HG03565 (cell line): ENCODE data around the gene MGMT.

ENCODE experiments used
- ATAC-seq: cut with Tn5 transposase; IDR thresholded peaks from one replicate; pipeline ENCODE4 v1.9.1; 2021; ENCODE audit warnings: mild to moderate bottlenecking, moderate library complexity; ENCODE audit not compliant: unreplicated experiment

Gene MGMT

DNA sequence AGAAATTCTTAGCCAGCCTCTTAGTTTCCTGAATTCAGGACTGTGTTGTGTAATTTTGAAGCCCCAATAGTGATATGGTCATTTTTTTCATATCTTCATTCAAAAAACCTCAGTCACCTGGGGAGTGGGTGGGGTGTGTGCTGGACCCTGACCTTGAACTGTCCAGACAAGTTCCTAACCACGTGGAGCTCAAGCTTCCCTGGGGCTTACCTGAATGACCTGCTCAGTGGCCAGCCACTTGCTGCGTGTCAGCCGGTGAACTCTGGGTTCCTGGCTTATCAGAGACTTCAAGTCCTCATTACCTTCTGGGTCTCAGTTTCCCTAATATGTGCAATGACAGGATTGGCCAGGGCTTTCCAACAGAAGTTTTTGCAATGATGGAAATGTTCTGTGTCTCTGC, 27.1 kb downstream of the MGMT start:
- no peak for ATAC-seq

GRCh38 chr10:129494740-129495139, 27.7 kb downstream of the MGMT start:
- no peak for ATAC-seq

GRCh38 chr10:129495256-129495655, 28.2 kb downstream of the MGMT start:
- ATAC-seq: no peak

GRCh38 chr10:129495698-129496097, 28.7 kb downstream of the MGMT start:
- ATAC-seq: no peak

GRCh38 chr10:129497013-129497412, 30.0 kb downstream of the MGMT start:
- no peak for ATAC-seq

- ATAC-seq: no peak
These were observed 31.6 kb downstream of the MGMT start for GRCh38 chr10:129498680-129499079.

DNA sequence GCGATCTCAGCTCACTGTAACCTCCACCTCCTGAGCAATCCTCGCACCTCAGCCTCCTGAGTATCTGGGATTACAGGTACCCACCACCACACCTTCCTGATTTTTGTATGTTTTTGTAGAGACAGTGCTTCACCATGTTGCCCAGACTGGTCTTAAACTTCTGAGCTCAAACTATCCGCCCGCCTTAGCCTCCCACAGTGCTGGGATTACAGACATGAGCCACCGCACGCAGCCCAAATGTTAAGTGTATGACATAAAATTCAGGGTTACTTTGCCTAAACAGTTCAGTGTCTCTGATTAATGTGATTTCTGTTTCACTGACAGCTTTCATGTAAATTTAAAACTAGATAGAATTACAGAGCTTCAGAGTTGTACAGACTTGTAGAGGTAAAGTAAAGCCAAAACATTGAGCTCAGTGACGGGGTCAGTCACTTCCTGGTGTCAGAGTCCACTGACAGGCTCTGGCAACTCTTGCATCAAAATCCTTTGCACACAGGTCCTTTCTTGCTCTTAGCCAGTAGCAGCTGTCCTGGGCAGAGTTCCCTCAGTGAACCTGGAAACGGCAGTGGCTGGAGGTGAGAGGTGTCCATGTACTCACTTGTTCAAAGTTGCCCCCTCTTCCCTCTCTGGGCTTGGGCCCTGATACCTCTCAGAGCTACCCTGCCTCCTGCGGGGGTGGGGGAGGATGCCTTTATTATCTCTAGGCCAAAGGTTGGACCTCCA, 33.7 kb downstream of the MGMT start:
- ATAC-seq: no peak

- ATAC-seq: peak; percentile 97
These were observed 34.8 kb downstream of the MGMT start for GRCh38 chr10:129501652-129502436.

GRCh38 chr10:129502448-129502847, 35.4 kb downstream of the MGMT start:
- no peak for ATAC-seq

DNA sequence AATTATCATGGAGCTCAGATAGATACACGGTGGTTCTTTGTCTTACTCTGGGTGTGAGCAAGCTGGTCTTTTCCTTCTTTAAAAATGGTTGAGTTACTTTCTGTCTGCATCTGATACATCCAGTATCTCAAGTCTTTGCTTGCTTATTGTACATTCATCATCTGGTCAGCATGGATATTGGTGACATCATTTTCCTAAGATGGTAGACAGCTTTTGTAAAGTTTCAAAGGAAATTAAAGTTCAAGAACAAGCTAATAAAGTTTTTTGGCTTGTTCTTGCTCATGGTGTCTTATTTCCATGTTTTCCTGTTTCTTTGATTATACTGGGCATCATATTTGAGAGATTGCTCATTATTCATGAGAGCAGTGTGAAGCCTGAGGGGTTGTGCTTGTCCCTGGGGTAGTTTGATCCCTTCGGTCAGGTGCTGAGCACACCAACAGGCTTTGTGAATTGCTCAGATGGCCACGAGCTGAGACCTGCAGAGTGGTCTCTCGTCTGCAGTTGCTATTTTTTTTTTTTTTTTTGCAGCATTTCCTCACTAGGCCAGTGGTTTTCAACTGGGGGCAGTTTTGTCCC, 38.5 kb downstream of the MGMT start:
- no peak for ATAC-seq

GRCh38 chr10:129506101-129506797, 39.2 kb downstream of the MGMT start:
- no peak for ATAC-seq

- no peak for ATAC-seq
These were observed 40.3 kb downstream of the MGMT start for GRCh38 chr10:129507216-129507889.

GRCh38 chr10:129509155-129509554, 42.1 kb downstream of the MGMT start:
- ATAC-seq: no peak

DNA sequence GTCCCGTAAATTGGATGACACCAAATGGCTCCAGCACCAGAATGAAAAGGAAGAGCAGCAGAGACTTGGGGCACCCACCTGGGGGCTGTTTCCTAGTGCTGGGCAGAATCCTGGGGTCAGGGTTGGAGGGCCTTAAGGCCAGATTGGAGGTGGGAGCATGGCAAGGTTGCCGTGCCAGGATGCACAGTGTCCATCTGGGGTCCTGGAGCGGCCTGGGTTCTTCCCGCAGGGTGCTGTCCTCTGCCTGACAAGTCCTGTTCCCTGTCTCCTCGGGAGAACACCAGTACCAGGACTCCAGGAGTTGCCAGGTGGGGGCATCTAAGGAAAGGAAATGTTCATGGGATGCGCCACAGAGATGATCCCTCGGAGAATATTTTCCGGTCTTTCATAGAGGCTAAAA, 42.8 kb downstream of the MGMT start:
- no peak for ATAC-seq

GRCh38 chr10:129511086-129511485, 44.0 kb downstream of the MGMT start:
- ATAC-seq: no peak

DNA sequence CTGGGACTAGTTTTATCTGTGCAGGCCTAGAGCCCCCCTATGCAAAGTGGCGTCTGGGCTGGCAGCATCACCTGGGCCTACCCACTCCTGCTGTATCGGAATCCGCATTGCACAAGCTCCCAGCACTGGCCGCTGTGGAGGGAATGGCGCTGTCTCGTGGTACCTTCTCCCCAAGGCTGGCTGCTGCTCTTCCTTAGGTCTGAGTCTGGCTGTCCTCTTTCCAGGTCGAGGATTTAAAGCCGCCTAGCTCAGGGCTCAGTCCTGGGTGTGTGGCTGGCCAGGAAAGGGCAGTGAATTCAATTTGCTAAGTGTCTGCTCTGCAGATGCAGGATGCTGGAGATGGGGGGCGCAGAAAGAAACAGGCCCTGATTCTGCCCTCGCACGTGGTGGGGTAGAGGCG, 44.7 kb downstream of the MGMT start:
- ATAC-seq: no peak

DNA sequence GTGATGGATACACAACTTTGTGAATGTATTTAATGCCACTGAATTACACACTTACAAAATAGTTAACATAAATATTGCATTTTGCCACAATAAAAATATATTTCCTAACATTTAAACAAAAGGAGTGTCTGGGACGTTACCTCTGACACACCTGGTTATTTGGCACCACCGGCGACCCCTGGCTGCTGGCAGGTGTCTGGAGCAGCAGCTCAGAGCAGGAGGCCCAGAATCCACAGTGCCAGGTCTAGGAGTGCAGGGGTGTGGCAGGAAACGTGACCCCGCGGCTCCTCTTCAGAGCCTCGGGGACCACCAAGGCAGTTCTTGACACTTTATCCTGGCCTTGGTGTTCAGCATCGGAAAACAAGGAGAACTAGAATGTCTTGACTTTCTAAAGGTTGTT, 46.3 kb downstream of the MGMT start:
- ATAC-seq: no peak

- ATAC-seq: no peak
These were observed 47.8 kb downstream of the MGMT start for GRCh38 chr10:129514568-129515451.

DNA sequence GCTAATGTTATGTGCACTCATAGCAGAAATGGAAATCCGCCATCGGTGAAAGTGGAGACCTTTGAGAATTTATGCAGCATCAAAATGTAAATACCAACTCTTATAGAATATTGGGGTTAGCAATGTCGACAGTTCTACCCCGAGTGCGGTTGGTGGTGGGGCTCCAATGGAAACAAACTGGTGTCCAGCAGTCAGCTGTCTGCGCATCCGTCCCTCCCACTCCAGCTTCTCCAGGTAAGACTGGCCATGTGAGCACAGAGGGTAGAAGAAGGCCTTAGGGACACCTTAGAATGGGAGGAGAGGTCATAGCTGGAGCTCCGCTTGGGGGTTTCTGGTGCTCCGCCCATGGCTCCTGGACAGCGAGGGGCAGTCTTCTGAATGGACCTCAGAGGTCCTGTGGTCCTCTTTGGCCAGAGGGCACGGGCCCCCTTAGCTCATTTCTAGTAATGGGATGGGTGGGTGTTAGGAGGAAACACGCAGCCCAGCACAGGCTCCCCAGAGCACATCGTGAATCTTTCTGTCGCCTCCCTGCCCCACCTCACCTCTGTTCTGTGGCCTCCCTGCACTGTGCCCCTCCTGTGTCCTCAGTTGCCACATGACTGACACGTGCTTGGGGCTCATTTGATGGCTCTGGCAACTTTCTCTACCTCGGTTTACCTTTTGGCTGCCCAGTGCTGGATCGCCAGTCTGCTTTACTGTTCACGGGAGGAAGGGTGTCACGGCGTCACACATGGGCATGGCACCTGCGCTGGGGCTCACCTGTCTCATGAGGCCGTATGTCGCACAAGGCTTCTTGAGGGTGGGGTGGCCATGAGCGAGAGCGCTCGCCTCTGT, 50.0 kb downstream of the MGMT start:
- no peak for ATAC-seq
